HG03139 (cell line): ENCODE data around the gene OR4E2.
"Not testable (repeated sequence)": the region's sequence is repeated elsewhere in the genome, so short reads cannot be mapped to it uniquely, and the experiment has no call there.

Experiments used
- ATAC-seq: cut with Tn5 transposase; IDR thresholded peaks from one replicate; pipeline ENCODE4 v1.9.1; 2021; ENCODE audit not compliant: unreplicated experiment

OR4E2 gene

GRCh38 chr14:21694425-21694824 lies 40.8 kb downstream of the OR4E2 start:
- ATAC-seq: no peak

- ATAC-seq: not testable (repeated sequence)
Observed at GRCh38 chr14:21697662-21698061, 44.0 kb downstream of the OR4E2 start.

- not testable (repeated sequence) for ATAC-seq
Observed at GRCh38 chr14:21698538-21698937, 44.9 kb downstream of the OR4E2 start.

GRCh38 chr14:21699551-21699950 lies 45.9 kb downstream of the OR4E2 start:
- ATAC-seq: no peak

GRCh38 chr14:21702316-21702715 lies 48.7 kb downstream of the OR4E2 start:
- ATAC-seq: no peak

GRCh38 chr14:21703357-21704326 lies 50.0 kb downstream of the OR4E2 start:
- no peak for ATAC-seq

GRCh38 chr14:21704338-21704737 lies 50.7 kb downstream of the OR4E2 start:
- ATAC-seq: no peak

- no peak for ATAC-seq
Observed at GRCh38 chr14:21711360-21711961, 57.8 kb downstream of the OR4E2 start.

GRCh38 chr14:21712036-21712435 lies 58.4 kb downstream of the OR4E2 start:
- ATAC-seq: no peak

GRCh38 chr14:21714318-21714929 lies 60.8 kb downstream of the OR4E2 start:
- ATAC-seq: no peak
